HL-60 (cell line): ENCODE measurements around the gene SLC9A1.

Experiments used
- POLR2AphosphoS5 ChIP-seq: IDR thresholded peaks from 2 replicates; pipeline ENCODE4 v1.6.1; 2012; ENCODE audit warnings: low read depth
- REST ChIP-seq: IDR thresholded peaks from 2 replicates; pipeline ENCODE4 v1.6.1; 2012; ENCODE audit warnings: low read depth; ENCODE audit not compliant: insufficient replicate concordance
- SPI1 ChIP-seq: IDR thresholded peaks from 2 replicates; pipeline ENCODE4 v1.6.1; 2012; ENCODE audit warnings: low read depth, mild to moderate bottlenecking, borderline replicate concordance
- TF ChIP-seq, protein P1 (sequence below): IDR thresholded peaks from one replicate; pipeline ENCODE4 v1.5.1; 2011; ENCODE audit warnings: low read length, control low read depth, inconsistent platforms; ENCODE audit not compliant: insufficient read depth

DNA sequence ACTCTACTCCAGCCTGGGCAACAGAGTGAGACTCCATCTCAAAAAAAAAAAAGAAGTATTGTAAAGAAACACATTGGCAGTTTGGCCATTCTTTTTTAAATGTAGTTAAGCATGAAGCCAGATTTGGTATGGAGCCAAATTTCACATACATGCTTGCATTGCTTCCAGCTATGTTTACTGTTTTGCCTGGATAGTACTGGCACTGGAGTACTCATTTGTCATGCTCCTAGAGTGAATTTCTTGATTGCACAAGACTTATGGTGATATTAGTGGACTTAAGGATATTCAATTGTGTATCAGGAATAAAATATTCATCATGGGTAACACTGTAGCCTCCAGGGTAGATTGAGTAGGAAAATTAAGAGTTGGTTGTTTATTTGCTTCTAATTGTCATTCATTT lies 24.5 kb upstream of the SLC9A1 start:
- TF ChIP-seq SPI1 (no peak), REST (no peak), POLR2AphosphoS5 (no peak)
- TF ChIP-seq, protein P1, sequence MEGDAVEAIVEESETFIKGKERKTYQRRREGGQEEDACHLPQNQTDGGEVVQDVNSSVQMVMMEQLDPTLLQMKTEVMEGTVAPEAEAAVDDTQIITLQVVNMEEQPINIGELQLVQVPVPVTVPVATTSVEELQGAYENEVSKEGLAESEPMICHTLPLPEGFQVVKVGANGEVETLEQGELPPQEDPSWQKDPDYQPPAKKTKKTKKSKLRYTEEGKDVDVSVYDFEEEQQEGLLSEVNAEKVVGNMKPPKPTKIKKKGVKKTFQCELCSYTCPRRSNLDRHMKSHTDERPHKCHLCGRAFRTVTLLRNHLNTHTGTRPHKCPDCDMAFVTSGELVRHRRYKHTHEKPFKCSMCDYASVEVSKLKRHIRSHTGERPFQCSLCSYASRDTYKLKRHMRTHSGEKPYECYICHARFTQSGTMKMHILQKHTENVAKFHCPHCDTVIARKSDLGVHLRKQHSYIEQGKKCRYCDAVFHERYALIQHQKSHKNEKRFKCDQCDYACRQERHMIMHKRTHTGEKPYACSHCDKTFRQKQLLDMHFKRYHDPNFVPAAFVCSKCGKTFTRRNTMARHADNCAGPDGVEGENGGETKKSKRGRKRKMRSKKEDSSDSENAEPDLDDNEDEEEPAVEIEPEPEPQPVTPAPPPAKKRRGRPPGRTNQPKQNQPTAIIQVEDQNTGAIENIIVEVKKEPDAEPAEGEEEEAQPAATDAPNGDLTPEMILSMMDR = no peak
